SU-DHL-6 (cell line): ENCODE results near the gene DMBT1.

Source experiments
- EZH2phosphoT487 ChIP-seq: fragments of 200-600 bp; sonication (generic), shearing (Covaris generic); conservative IDR thresholded peaks from 2 replicates; pipeline ENCODE4 v1.6.1; 2018; ENCODE audit warnings: mild to moderate bottlenecking, antibody characterized with exemption, low read length, moderate library complexity, mixed read lengths
- TF ChIP-seq, protein P1 (sequence below): fragments of 200-600 bp; sonication (generic); IDR thresholded peaks from one replicate; pipeline ENCODE4 v1.5.1; 2017; ENCODE audit warnings: antibody characterized with exemption, mild to moderate bottlenecking, low read length, moderate library complexity; ENCODE audit not compliant: insufficient read depth, poor library complexity, severe bottlenecking

DNA sequence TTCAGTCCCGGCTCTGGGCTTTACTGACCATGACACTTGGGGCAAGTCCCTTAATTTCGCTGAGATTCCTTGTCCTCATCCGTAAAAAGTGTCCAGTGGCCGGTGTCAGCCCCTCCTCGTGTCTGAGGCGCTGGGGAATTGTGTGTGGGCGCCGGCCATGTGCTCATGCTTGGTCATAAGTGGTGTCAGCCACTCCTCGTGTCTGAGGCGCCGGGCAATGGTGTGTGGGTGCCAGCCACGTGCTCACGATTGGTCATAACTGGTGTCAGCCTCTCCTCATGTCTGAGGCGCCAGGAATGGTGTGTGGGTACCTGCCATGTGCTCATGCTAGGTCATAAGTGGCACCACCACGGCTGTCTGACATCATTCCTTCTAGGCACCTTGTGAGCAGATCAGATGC lies 40.7 kb upstream of the DMBT1 start:
- TF ChIP-seq, protein P1, sequence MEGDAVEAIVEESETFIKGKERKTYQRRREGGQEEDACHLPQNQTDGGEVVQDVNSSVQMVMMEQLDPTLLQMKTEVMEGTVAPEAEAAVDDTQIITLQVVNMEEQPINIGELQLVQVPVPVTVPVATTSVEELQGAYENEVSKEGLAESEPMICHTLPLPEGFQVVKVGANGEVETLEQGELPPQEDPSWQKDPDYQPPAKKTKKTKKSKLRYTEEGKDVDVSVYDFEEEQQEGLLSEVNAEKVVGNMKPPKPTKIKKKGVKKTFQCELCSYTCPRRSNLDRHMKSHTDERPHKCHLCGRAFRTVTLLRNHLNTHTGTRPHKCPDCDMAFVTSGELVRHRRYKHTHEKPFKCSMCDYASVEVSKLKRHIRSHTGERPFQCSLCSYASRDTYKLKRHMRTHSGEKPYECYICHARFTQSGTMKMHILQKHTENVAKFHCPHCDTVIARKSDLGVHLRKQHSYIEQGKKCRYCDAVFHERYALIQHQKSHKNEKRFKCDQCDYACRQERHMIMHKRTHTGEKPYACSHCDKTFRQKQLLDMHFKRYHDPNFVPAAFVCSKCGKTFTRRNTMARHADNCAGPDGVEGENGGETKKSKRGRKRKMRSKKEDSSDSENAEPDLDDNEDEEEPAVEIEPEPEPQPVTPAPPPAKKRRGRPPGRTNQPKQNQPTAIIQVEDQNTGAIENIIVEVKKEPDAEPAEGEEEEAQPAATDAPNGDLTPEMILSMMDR = no peak
- no peak for TF ChIP-seq EZH2phosphoT487
